Activated B cell treated with CpG ODN at 0.5 μM for 24 hours (primary cell): ENCODE results near the gene PYROXD2. TPM values are rescaled to one million over a fixed set of nuclear protein-coding genes. Genes with fewer than 3 reads are reported as not detected.

Source experiments
- ATAC-seq: fragments of 200-7000 bp; cut with Tn5 transposase; one replicate; pipeline ENCODE4 v1.10.0; 2021; ENCODE audit warnings: low read depth, mild to moderate bottlenecking, moderate library complexity
- CTCF ChIA-PET: fragments of 350-600 bp; sonication (Branson Sonifier 250); formaldehyde crosslinking; loops from one replicate; lab custom pipeline; 2021; ENCODE audit warnings: antibody characterized with exemption; lab: Charles Lee
- POLR2A ChIA-PET: fragments of 350-600 bp; sonication (Branson Sonifier 250); formaldehyde crosslinking; loops from one replicate; lab custom pipeline; 2021; ENCODE audit warnings: antibody characterized with exemption; lab: Charles Lee
- DNase-seq: peaks from one replicate; pipeline ENCODE4 v3.0.0; 2022
- H3K27ac Mint-ChIP-seq: one replicate; pipeline ENCODE4 v1.8.0; 2020; ENCODE audit warnings: mixed read lengths
- H3K27me3 Mint-ChIP-seq: one replicate; pipeline ENCODE4 v1.8.0; 2021; ENCODE audit warnings: mixed read lengths
- H3K36me3 Mint-ChIP-seq: one replicate; pipeline ENCODE4 v1.8.0; 2021; ENCODE audit warnings: low read depth, mixed read lengths
- H3K4me1 Mint-ChIP-seq: one replicate; pipeline ENCODE4 v1.8.0; 2021; ENCODE audit warnings: mixed read lengths
- H3K4me3 Mint-ChIP-seq: one replicate; pipeline ENCODE4 v1.8.0; 2020; ENCODE audit warnings: mild to moderate bottlenecking, mixed read lengths
- H3K9me3 Mint-ChIP-seq: one replicate; pipeline ENCODE4 v1.8.0; 2020; ENCODE audit warnings: mixed read lengths
- CTCF ChIP-seq: fragments of 200-600 bp; IDR thresholded peaks from one replicate; pipeline ENCODE4 v1.8.0; 2022; ENCODE audit warnings: antibody characterized with exemption, mild to moderate bottlenecking
- intact Hi-C: fragments of 100-400 bp; cut with micrococcal nuclease; formaldehyde crosslinking; loops from one replicate; pipeline ENCODE4 v1.15.1; 2024
- total RNA-seq: library from RNA; stranded (reverse); gene quantifications from 2 replicates; pipeline ENCODE4 v1.2.3, GENCODE V29; 2022

PYROXD2 gene
- total RNA-seq, 1 donor from 2014 or later = 11.4 TPM

GRCh38 chr10:98446151-98446660, 31.2 kb upstream of the PYROXD2 start:
- peak; percentile 57 for DNase-seq
- peaks cover 60% of the 10 kb centered on the region for H3K4me1 Mint-ChIP-seq

GRCh38 chr10:98445200-98445812, 30.3 kb upstream of the PYROXD2 start:
- Mint-ChIP-seq H3K36me3 (peaks cover 48% of the 10 kb centered on the region), H3K27ac (peak overlapping the region; percentile 96), H3K27me3 (no peaks in the 10 kb centered on the region), H3K4me3 (peak overlapping the region; percentile 92), H3K4me1 (peaks cover 62% of the 10 kb centered on the region), H3K9me3 (no peaks in the 10 kb centered on the region)
- intact Hi-C loops = loop anchor here (5.0 kb wide), 1 partner anchor 708 kb away; the partner anchor contains the start of gene ZFYVE27
- DNase-seq (no peak), ATAC-seq (no peak)
- no peak for TF ChIP-seq CTCF
- ChIA-PET POLR2A (interaction anchor here (1.2 to 2.5 kb wide), 3 partner anchors 9 to 311 kb away, joined by 3 to 10 read pairs (median 4); partner anchors contain the start of gene R3HCC1L), CTCF (interaction anchor here (1.2 to 1.9 kb wide), 3 partner anchors 17 to 24 kb away, joined by 3 to 7 read pairs (median 4); no protein-coding TSS in a partner anchor)

More at GRCh38 chr10:98446151-98446660, 31.2 kb upstream of the PYROXD2 start:
- CTCF ChIA-PET = interaction anchor here (1.9 kb wide), 1 partner anchor 20 kb away, joined by 7 read pairs; no protein-coding TSS in a partner anchor
- Mint-ChIP-seq H3K36me3 (peaks cover 41% of the 10 kb centered on the region), H3K4me3 (peak overlapping the region; percentile 92), H3K27me3 (no peaks in the 10 kb centered on the region), H3K27ac (peak overlapping the region; percentile 96), H3K9me3 (no peaks in the 10 kb centered on the region)
- intact Hi-C loops = loop anchor here (1.0 to 5.0 kb wide), 10 partner anchors 21 to 1286 kb away; partner anchors contain the start of genes COX15, CUTC, GOT1 and MORN4
- peak; percentile 16 for ATAC-seq
- no peak for TF ChIP-seq CTCF
- POLR2A ChIA-PET = interaction anchor here (0.6 to 2.5 kb wide), 11 partner anchors 10 to 1286 kb away, joined by 3 to 10 read pairs (median 4); partner anchors contain the start of genes COX15, CUTC, GOT1 and R3HCC1L

GRCh38 chr10:98444314-98445006, 29.5 kb upstream of the PYROXD2 start:
- Mint-ChIP-seq H3K4me3 (peak overlapping the region; percentile 64), H3K4me1 (peaks cover 64% of the 10 kb centered on the region), H3K27me3 (no peaks in the 10 kb centered on the region), H3K27ac (peak overlapping the region; percentile 82), H3K36me3 (peaks cover 56% of the 10 kb centered on the region), H3K9me3 (peaks cover 1% of the 10 kb centered on the region)
- CTCF ChIA-PET = interaction anchor here (1.2 to 1.9 kb wide), 4 partner anchors 16 to 24 kb away, joined by 3 to 7 read pairs (median 4); no protein-coding TSS in a partner anchor
- TF ChIP-seq CTCF = no peak
- no peak for DNase-seq
- POLR2A ChIA-PET = interaction anchor here (0.6 to 2.5 kb wide), 3 partner anchors 23 to 310 kb away, joined by 4 to 10 read pairs (median 4); partner anchors contain the start of gene R3HCC1L
- ATAC-seq = peak; percentile 37
- intact Hi-C loops = loop anchor here (5.0 kb wide), 1 partner anchor 707 kb away; the partner anchor contains the start of gene ZFYVE27

- Mint-ChIP-seq H3K36me3 (peaks cover 94% of the 10 kb centered on the region), H3K4me1 (peaks cover 24% of the 10 kb centered on the region), H3K4me3 (no peak overlapping the region), H3K27ac (no peak overlapping the region), H3K27me3 (no peaks in the 10 kb centered on the region), H3K9me3 (peaks cover 1% of the 10 kb centered on the region)
- DNase-seq = no peak
- TF ChIP-seq CTCF = no peak
- no peak for ATAC-seq
- intact Hi-C loops = no loop called here
- POLR2A ChIA-PET = interaction anchor here (0.6 kb wide), 1 partner anchor 1153 kb away, joined by 3 read pairs; no protein-coding TSS in a partner anchor
- CTCF ChIA-PET = no interaction called here
These were observed 23.7 kb upstream of the PYROXD2 start for GRCh38 chr10:98438715-98439114.
